Measurements from ENCODE around the gene SPINDOC. TPM values are rescaled to one million over a fixed set of nuclear protein-coding genes. Genes with fewer than 3 reads are reported as not detected.
A peak's percentile ranks its signal among the peaks of the same experiment; 100 is the strongest.

Gene SPINDOC
- total and polyA plus RNA-seq, 9 of the 15 experiments (the other 6 are each of a cell fraction or from before 2014, with no cell fraction given): 0.70 to 36.3 (median 19.6) TPM

- no peak for TF ChIP-seq PHF8 (IDR thresholded peaks at IDR 0.05; ENCODE audit: borderline replicate concordance, low read length)
- no peak for TF ChIP-seq ZFP36 (IDR thresholded peaks at IDR 0.05; ENCODE audit: low read depth, low read length, partially characterized antibody)
- no peak for TF ChIP-seq POLR3A (IDR thresholded peaks at IDR 0.05; ENCODE audit: borderline replicate concordance, extremely low read depth, insufficient read depth, insufficient read length)
- TF ChIP-seq NRF1 (conservative IDR thresholded peaks at IDR 0.05 in 1 of 2, IDR thresholded peaks at IDR 0.05 in 1 of 2): peak; percentile 19 to 46; a peak in 2 of 4 replicates
- peak; percentile 62; the same call in 1 of the 2 replicates for TF ChIP-seq JUN (IDR thresholded peaks at IDR 0.05; ENCODE audit: borderline replicate concordance, low read depth, low read length)
- TF ChIP-seq JUN (CRISPR knock-in tag; IDR thresholded peaks at IDR 0.05; ENCODE audit: borderline replicate concordance): no peak
- no peak for TF ChIP-seq CBX5 (IDR thresholded peaks at IDR 0.05; ENCODE audit: borderline replicate concordance, low read depth)
- peak; percentile 90 for TF ChIP-seq MGA (IDR thresholded peaks at IDR 0.05)
- no peak for TF ChIP-seq ZBTB26 (CRISPR knock-in tag; IDR thresholded peaks at IDR 0.05)
- TF ChIP-seq ERF (CRISPR knock-in tag; IDR thresholded peaks at IDR 0.05): no peak
These were observed 10.4 kb upstream of the SPINDOC start (continued) for GRCh38 chr11:63802637-63803414.

Measured in K562 (cell line).